Measurements from ENCODE around the gene ABR. TPM values are rescaled to one million over a fixed set of nuclear protein-coding genes. Genes with fewer than 3 reads are reported as not detected.
A peak's percentile ranks its signal among the peaks of the same experiment; 100 is the strongest.

The ABR gene
- total RNA-seq, 1 donor, result 156 TPM

- Histone ChIP-seq H3K27ac (ENCODE audit: low read depth, low read length) (no peak overlapping the region), H3K4me3 (ENCODE audit: insufficient read depth, low read length) (no peak overlapping the region), H4K20me1 (ENCODE audit: insufficient read depth, low read length) (peaks cover 33% of the 10 kb centered on the region), H3K4me2 (ENCODE audit: insufficient read depth, low read length) (no peak overlapping the region), H3K27me3 (ENCODE audit: insufficient read depth, low read length) (no peaks in the 10 kb centered on the region), H3K36me3 (ENCODE audit: insufficient read depth, low read length) (peaks cover 4% of the 10 kb centered on the region), H3K9me3 (ENCODE audit: low read depth, low read length) (no peaks in the 10 kb centered on the region), H3K4me1 (ENCODE audit: insufficient read depth, low read length) (peaks cover 5% of the 10 kb centered on the region), H3K79me2 (ENCODE audit: insufficient read depth, low read length) (peaks cover 2% of the 10 kb centered on the region), H2AFZ (ENCODE audit: low read length) (no peak overlapping the region)
- DNase-seq (ENCODE audit: insufficient read length, low spot score, missing footprints), result no peak
- no peak for TF ChIP-seq CTCF (IDR thresholded peaks at IDR 0.05; ENCODE audit: extremely low read depth, low read depth, low read length)
These were observed 222.9 kb downstream of the ABR start for GRCh38 chr17:956905-957304.

GRCh38 chr17:954431-955164, 225.2 kb downstream of the ABR start:
- DNase-seq (ENCODE audit: insufficient read length, low spot score, missing footprints), result peak; percentile 87
- Histone ChIP-seq H3K27me3 (ENCODE audit: insufficient read depth, low read length) (no peaks in the 10 kb centered on the region), H4K20me1 (ENCODE audit: insufficient read depth, low read length) (peaks cover 23% of the 10 kb centered on the region), H3K36me3 (ENCODE audit: insufficient read depth, low read length) (peaks cover 4% of the 10 kb centered on the region), H3K79me2 (ENCODE audit: insufficient read depth, low read length) (peaks cover 7% of the 10 kb centered on the region), H3K4me2 (ENCODE audit: insufficient read depth, low read length) (no peak overlapping the region), H3K27ac (ENCODE audit: low read depth, low read length) (peak overlapping the region; percentile 56), H3K9me3 (ENCODE audit: low read depth, low read length) (no peaks in the 10 kb centered on the region), H2AFZ (ENCODE audit: low read length) (no peak overlapping the region), H3K4me1 (ENCODE audit: insufficient read depth, low read length) (peaks cover 22% of the 10 kb centered on the region), H3K4me3 (ENCODE audit: insufficient read depth, low read length) (no peak overlapping the region)
- TF ChIP-seq CTCF (IDR thresholded peaks at IDR 0.05; ENCODE audit: extremely low read depth, low read depth, low read length), result no peak

GRCh38 chr17:953767-954166, 226.0 kb downstream of the ABR start:
- Histone ChIP-seq H3K4me1 (ENCODE audit: insufficient read depth, low read length) (peaks cover 22% of the 10 kb centered on the region), H4K20me1 (ENCODE audit: insufficient read depth, low read length) (peaks cover 18% of the 10 kb centered on the region), H3K79me2 (ENCODE audit: insufficient read depth, low read length) (peaks cover 6% of the 10 kb centered on the region), H3K27me3 (ENCODE audit: insufficient read depth, low read length) (no peaks in the 10 kb centered on the region), H3K27ac (ENCODE audit: low read depth, low read length) (no peak overlapping the region), H3K4me3 (ENCODE audit: insufficient read depth, low read length) (no peak overlapping the region), H3K36me3 (ENCODE audit: insufficient read depth, low read length) (peaks cover 4% of the 10 kb centered on the region), H3K9me3 (ENCODE audit: low read depth, low read length) (no peaks in the 10 kb centered on the region), H3K4me2 (ENCODE audit: insufficient read depth, low read length) (no peak overlapping the region), H2AFZ (ENCODE audit: low read length) (no peak overlapping the region)
- TF ChIP-seq CTCF (IDR thresholded peaks at IDR 0.05; ENCODE audit: extremely low read depth, low read depth, low read length), result no peak
- DNase-seq (ENCODE audit: insufficient read length, low spot score, missing footprints), result no peak

Small RNA genes within 50 kb of the gene (small RNA-seq; reads per million reads assigned to genes)
- gene AC016292.2 (not detected), gene MIR3183 (not detected), gene RF00017 (not detected)

Other genes starting within 250 kb of the ABR start
- gene NXN, start 200.2 kb downstream of the ABR start, total RNA-seq, result 60.7 and 68.8 TPM in 2 replicates
- gene TIMM22, start 182.9 kb downstream of the ABR start, total RNA-seq, result 10.5 and 10.6 TPM in 2 replicates
- gene BHLHA9, start 90.5 kb upstream of the ABR start, total RNA-seq, result not detected in 2 replicates
- not detected in 2 replicates for gene TRARG1, start 99.7 kb upstream of the ABR start, total RNA-seq
- 401 and 433 TPM in 2 replicates for gene YWHAE, start 220.2 kb upstream of the ABR start, total RNA-seq